NCI-H2196 treated with DMSO at 0.1 percent for 48 hours (cell line): ENCODE data around the gene TRPM2.

ENCODE experiments used
- DNase-seq: peaks from one replicate; lab custom pipeline; 2025; ENCODE audit not compliant: unreplicated experiment; lab: John Stamatoyannopoulos, UW

TRPM2 gene

GRCh38 chr21:44374601-44375280, 21.3 kb downstream of the TRPM2 start:
- DNase-seq: no peak

- no peak for DNase-seq
These were observed 21.8 kb downstream of the TRPM2 start for GRCh38 chr21:44375281-44375651.

DNA sequence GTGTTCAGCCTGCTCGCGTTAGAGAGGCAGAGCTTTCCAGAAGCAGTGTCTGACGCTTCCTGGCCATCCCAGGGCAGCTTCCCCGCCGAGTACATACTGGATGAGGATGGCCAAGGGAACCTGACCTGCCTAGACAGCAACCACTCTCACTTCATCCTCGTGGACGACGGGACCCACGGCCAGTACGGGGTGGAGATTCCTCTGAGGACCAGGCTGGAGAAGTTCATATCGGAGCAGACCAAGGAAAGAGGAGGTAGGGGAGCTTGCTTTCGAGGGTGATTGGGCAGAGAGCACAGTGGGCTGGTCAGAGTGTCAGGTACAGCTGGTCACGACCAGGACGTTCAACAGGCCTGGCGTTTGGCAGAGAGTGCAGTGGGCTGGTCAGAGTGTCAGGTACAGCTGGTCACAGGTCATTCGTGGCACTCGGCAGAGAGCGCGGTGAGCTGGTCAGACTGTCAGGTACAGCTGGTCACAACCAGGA, 22.4 kb downstream of the TRPM2 start:
- DNase-seq: no peak

DNA sequence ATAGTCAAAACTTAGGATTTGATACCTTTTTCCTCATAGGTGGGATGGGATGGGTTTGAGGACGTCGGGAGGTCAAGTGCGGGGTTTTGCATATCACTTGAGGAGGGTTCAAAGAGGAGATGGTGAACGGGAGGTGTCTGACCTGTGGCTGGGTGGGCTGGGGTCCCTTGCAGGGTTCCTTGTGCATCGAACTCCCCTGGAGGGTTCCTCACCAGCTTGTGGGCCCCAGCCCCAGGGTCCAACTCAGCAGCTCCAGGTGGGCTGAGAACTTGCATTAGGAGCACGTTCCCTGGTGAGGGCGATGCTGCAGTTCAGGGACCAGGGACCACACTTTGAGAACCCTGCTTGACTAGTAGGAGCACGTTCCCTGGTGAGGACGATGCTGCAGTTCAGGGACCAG, 23.2 kb downstream of the TRPM2 start:
- DNase-seq: no peak

DNA sequence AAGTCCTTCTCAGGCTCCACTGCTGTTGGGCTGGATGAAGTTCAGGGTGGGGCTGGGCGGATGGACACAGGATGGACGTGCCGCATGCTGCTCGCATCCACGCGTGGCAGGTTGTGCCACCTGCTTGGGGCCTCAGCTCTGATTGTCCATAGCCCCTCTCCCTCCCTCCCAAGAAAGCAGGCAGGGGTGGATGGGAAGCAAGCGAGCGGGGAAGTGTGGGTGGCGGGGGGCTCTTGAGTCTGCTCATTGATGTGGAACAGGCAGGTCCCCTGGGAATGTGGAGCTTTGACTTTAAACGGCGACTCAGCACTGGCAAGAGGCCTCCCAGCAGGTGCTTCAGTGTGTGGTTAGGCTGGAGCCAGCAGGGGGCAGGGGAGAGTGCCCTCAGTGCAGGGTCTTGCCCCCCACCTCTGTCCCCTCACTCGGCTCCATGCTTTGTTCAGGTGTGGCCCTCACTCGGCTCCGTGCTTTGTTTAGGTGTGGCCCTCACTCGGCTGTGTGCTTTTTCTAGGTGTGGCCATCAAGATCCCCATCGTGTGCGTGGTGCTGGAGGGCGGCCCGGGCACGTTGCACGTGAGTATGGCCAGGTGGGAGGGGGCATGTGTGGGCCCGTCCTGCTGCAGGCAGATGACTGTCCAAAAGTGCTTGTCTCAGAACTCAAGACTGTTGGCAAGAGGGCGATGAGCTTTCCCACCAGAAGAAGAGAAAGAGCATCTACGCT, 23.9 kb downstream of the TRPM2 start:
- DNase-seq: no peak

DNA sequence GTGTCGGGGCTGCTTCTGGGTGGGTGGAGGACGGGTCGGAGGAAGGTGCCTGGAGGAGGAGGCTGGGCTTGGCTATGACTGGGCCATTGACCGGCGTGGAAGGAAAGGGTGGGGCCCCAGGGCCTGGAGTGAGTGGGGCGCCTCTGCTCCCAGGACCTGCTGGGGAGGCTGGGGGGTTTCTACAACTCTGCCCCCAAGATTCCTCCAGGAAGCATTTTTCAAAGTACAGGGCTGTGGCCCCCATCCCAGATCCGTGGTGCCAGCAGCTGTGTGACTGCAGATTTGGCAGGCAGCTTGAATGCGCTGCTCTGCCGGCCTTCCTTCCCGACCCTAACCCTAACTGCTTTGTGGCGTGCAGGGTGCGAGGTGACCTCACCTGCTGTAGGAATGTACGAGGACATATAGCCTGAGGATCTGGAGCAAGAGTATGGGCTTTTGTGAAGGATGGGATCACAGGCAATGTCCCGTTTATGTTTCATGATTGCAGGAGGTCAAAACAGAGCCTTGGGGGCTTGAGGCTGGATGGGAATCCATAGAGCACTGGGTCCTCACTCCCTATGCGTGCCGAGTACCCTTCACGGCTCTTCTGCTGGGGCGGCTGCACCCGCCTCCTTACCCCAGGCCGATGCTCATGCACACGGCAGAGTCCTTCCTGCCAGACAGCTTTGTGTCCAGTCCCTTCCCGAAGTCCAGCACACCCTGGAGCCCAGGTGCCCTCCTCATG, 24.7 kb downstream of the TRPM2 start:
- no peak for DNase-seq

DNA sequence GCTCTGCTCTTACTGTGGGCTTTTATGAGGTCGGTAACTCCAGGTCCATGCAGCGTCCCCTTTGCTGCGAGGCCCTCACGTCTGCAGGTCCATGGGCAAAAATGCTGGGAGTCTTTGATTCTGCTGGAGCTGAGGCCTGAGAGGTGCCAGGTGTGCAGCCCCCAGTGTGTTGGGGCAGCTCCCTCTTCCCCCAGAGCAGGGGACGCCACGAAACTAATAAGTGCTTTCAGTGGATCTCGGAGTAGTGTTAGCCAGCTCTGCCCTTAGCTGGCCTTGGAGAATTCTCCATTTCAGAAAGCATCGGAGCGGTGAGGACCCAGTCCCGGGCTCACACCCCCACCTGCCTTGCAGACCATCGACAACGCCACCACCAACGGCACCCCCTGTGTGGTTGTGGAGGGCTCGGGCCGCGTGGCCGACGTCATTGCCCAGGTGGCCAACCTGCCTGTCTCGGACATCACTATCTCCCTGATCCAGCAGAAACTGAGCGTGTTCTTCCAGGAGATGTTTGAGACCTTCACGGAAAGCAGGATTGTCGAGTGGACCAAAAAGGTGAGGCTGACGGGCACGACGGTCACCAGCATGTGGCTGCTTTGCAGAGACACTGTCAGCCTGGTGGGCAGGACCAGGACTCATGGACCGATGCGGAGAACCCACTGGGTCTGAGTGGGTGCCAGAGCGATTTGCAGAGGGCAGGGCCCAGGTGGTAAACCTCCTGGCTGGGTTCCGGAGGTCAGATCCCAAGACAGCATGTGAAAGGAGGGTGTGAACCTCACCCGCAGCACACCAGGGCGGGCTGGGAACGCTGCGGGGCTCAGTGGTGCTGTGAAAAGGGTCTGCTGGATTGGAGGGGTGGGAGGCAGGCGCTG, 25.5 kb downstream of the TRPM2 start:
- DNase-seq: no peak

- DNase-seq: no peak
These were observed 26.1 kb downstream of the TRPM2 start for GRCh38 chr21:44379515-44379848.

DNA sequence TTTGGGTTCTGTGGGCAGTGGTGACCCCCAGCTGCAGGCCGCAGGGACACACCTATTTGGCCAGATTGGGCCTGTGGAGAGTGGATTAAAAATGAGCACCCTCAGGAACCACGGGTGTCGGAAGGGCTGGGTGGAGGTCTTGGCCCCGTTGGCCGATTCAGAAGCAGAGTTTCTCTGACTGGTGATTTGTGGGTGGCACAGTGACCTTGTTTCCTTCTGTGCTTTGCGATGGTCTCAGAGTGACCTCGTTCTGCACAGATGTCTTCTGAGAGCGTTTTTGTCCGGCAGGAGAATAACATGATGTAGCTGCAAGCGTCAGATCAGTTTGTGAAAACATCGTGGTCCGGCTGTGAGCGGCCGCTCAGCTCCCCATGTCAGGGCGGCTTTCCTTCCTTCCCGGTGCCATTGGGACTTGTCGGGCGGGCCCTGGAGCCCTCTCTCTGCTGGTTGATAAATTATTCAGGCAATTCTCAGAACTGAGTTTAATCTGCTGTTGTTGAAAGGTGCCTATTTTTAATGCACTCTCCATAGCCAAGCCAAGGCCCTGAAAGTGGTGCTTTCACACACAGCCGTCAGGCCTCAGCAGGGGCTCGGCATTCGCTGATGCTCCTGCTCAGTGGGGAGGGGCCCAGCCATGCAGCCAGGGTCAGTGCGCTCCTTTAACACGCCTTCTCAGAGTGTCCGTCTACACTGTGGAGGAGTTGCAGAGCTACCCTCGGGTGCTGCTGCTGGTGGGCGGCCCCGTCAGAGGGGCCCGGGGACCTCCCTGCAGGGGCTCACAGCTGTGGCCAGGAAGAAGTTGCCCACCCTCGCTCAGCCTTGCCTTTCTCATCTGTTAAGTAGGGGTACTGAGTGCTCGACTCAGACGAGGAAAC, 26.8 kb downstream of the TRPM2 start:
- DNase-seq: no peak

DNA sequence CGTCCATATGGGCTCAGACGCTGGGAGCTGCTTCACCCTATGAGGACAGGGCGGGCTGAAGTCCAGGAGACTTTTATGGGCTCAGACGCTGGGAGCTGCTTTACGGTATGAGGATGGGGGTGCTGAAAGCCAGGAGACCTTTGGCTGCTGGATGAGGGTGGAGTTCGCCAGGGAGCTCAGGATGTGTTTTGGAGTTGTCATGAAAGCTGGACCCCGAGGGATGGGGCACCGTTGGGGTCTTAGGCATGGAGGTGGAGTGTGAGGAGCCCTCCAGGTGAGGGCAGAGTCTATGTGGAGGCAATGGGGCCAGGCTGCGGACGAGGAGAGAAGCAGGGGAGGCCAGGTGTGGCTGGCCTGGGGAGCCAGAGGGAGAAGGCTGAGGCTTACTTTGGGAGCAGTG, 27.5 kb downstream of the TRPM2 start:
- no peak for DNase-seq

DNA sequence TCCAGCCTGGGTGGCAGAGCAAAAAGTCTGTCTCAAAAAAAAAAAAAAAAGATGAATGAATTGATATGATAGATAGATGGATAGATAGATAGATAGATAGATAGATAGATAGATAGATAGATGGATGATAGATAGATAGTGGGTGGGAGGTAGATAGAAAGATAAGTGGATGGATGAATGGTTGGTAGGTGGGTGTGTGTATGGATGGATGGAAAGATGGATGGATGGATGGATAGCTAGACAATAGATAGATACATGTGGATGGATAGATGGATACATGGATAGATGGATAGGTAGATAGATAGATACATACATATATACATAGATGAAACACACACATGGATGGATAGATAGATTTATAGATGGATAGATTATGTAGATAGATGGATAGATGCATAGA, 28.5 kb downstream of the TRPM2 start:
- DNase-seq: no peak

- DNase-seq: no peak
These were observed 29.1 kb downstream of the TRPM2 start for GRCh38 chr21:44382536-44382935.

GRCh38 chr21:44383216-44383615, 29.8 kb downstream of the TRPM2 start:
- no peak for DNase-seq

DNA sequence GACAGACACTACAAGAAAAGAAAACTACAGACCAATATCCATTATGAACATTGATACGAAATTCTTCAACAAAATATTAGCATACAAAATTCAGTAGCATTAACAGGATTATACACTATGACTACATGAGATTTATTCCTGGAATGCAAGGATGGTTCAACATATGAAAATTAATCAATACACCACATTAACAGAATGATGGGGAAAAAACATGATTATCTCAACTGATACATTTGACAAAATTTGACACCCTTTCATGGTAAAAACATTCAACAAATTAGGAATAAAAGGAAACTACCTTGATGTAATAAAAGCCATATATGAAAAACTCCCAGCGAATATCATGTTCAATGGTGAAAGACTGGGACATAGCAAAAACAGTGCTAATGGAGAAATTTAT, 31.5 kb downstream of the TRPM2 start:
- DNase-seq: no peak

DNA sequence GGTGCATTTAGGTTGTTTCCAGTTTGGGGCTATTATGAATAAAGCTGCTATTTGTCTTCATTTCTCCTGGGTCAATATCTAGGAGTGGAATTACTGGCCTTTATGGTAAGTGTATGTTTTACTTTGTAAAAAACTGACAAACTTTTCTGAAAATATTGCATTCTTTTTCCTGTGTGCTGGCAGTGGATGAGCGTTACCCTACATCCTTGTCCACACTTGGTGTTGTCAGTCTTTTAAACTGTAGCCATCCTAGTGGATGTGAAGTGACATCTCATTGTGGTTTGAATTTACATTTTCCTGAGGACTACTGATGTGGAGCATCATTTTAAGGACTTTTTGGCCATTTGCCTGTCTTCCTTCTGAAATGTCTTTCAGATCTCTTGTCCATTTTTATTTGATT, 35.9 kb downstream of the TRPM2 start:
- no peak for DNase-seq

DNA sequence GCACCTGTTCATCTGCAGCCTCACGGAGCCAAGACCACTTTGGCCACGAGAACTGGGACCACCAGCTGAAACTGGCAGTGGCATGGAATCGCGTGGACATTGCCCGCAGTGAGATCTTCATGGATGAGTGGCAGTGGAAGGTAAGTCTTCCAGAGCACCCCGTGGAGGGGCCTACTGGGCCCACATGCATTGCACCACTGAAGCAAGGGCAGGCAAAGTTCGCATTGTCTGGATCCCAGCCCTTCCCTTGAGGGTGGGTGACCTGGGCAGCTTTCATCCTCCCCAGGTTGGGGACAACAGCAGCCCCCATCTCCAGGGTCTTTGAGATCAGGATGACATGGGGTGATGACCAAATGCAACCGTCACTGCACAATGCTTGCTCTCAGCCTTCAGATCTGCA, 37.5 kb downstream of the TRPM2 start:
- no peak for DNase-seq

DNA sequence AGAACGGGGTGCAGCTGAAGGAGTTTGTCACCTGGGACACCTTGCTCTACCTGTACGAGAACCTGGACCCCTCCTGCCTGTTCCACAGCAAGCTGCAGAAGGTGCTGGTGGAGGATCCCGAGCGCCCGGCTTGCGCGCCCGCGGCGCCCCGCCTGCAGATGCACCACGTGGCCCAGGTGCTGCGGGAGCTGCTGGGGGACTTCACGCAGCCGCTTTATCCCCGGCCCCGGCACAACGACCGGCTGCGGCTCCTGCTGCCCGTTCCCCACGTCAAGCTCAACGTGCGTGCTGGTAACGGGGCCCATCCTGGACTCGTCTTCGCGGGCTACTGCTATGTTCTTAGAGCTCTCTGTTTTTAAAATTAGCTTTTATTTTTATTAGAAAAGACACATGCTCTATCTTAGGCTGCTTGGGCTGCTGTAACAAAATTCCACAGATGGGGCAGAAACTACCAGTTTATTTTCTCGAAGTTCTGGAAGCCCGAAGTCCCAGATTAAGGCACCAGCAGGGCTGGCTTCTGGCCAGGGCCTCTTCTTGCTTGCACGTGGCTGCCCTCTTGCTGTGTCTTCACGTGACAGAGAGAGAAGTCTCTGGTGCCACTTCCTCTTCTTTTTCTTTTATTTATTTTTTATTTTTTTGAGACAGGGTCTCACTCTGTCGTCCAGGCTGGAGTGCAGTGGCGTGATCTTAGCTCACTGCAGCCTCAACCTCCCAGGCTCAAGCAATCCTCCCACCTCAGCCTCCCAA, 38.1 kb downstream of the TRPM2 start:
- no peak for DNase-seq

DNA sequence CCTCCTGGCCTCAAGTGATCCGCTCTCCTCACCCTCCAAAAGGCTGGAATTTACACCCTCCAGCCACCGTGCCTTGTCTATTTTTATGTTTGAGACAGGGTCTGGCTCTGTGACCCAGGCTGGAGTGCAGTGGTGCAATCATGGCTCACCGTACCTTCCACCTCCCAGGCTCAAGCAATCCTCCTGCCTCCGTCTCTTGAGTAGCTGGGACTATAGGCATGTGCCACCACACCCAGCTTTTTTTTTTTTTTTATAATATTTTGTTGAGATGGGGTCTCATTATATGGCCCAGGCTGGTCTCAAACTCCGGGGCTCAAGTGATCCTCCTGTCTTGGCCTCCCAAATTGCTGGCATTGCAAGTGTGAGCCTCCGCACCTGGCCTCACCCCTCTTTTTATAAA, 38.8 kb downstream of the TRPM2 start:
- DNase-seq: no peak

GRCh38 chr21:44392916-44393315, 39.5 kb downstream of the TRPM2 start:
- DNase-seq: no peak

DNA sequence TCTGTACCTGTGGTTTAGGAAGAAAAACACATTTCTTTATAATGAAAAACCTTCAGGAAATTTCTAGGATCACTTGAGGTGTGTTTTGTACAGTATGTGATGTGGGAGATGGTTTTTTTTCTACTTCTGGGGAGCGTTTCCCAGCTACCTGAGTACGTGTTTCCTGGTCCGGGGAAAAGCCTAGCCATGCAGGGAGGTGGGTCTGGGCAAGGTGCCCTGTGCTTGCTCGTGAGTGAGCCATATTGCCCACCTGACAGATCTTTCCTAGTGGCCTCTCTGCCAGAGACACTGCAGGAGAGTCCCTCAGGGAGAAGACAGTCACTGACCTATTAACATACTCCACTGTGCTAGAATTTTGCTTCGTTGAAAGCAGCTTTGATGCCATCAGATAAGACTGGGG, 41.3 kb downstream of the TRPM2 start:
- DNase-seq: no peak
